HG03025 (cell line): Measurements from ENCODE around the gene GIPC3.

Experiments used
- ATAC-seq: cut with Tn5 transposase; IDR thresholded peaks from one replicate; pipeline ENCODE4 v1.9.1; 2021; ENCODE audit warnings: mild to moderate bottlenecking, moderate library complexity; ENCODE audit not compliant: unreplicated experiment, low FRiP score

GIPC3 gene

GRCh38 chr19:3603121-3603811, 18.0 kb downstream of the GIPC3 start:
- no peak for ATAC-seq

GRCh38 chr19:3604227-3604986, 19.1 kb downstream of the GIPC3 start:
- ATAC-seq, result no peak

GRCh38 chr19:3604987-3605343, 19.7 kb downstream of the GIPC3 start:
- ATAC-seq, result no peak

- ATAC-seq, result no peak
These were observed 20.1 kb downstream of the GIPC3 start for GRCh38 chr19:3605361-3605760.

- ATAC-seq, result no peak
These were observed 20.5 kb downstream of the GIPC3 start for GRCh38 chr19:3605770-3606169.

GRCh38 chr19:3606174-3606689, 21.0 kb downstream of the GIPC3 start:
- no peak for ATAC-seq

GRCh38 chr19:3606690-3607289, 21.5 kb downstream of the GIPC3 start, which contains the start of gene TBXA2R:
TSS of gene TBXA2R (minus strand) at chr19:3606875. CDS start at chr19:3600634, 6,241 bp downstream.
- no peak for ATAC-seq

- ATAC-seq, result no peak
These were observed 22.2 kb downstream of the GIPC3 start for GRCh38 chr19:3607303-3608078.

- no peak for ATAC-seq
These were observed 22.9 kb downstream of the GIPC3 start for GRCh38 chr19:3608079-3608641.

- no peak for ATAC-seq
These were observed 23.6 kb downstream of the GIPC3 start for GRCh38 chr19:3608750-3609322.

- no peak for ATAC-seq
These were observed 24.8 kb downstream of the GIPC3 start for GRCh38 chr19:3609779-3610719.

- no peak for ATAC-seq
These were observed 25.8 kb downstream of the GIPC3 start for GRCh38 chr19:3610745-3611717.

- ATAC-seq, result no peak
These were observed 26.6 kb downstream of the GIPC3 start for GRCh38 chr19:3611841-3612240.

GRCh38 chr19:3612330-3612729, 27.1 kb downstream of the GIPC3 start:
- no peak for ATAC-seq

GRCh38 chr19:3612901-3613741, 27.8 kb downstream of the GIPC3 start:
- ATAC-seq, result no peak

- no peak for ATAC-seq
These were observed 28.8 kb downstream of the GIPC3 start for GRCh38 chr19:3613818-3614661.
